ENCODE data around the gene BTNL3. TPM values are rescaled to one million over a fixed set of nuclear protein-coding genes. Genes with fewer than 3 reads are reported as not detected.

BTNL3 gene
- total and polyA plus RNA-seq, 9 of the 15 experiments (the other 6 are each of a cell fraction or from before 2014, with no cell fraction given) = 0.03 to 0.44 (median 0.04) TPM; not detected in 4

DNA sequence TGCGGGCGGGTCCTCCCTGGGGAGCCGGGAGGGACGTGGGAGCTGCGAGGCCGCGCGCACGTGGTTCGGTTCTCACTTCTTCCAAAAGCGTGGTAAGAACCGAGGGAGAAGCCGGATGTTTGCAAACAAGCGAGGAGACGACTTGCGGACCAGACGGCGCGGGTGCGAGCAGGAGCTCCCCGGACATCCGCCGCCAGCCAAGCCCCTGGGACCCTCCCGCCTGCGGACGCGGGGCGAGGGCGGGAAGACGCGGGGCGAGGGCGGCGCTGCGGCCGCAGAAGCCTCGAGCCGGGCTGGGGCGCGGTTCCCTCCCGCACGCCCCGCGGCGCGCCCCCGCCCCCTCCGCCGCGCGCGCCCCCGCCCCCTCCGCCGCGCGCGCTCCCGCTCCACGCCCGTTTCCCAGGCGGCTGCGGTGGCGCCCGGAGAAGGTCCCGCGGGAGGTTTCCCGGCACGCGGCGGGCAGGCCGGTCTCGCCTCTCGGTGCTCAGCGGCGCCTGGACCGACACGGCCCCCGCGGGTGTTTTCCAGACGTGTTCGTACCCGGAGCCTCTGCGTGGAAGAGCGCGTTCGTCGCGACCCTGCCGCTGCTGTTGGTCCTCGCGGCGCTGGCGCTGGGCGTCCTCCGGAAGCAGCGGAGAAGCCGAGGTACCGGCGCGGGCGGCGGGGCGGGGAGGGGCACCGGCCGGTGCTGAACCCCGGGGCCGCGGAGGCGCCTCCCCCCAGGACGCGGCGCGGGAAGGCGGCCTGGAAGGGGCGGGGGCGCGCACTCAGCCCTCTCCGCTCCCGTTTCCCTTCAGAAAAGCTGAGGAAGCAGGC is 64.2 kb downstream of the BTNL3 start (continued):
- TF ChIP-seq YY1 (IDR thresholded peaks at IDR 0.05; ENCODE audit: borderline replicate concordance in 1 of 3, control insufficient read depth in 1 of 3, extremely low read depth in 1 of 3, insufficient read depth in 3 of 3, insufficient read length in 1 of 3, insufficient replicate concordance in 2 of 3, low read depth in 1 of 3, low read length in 2 of 3) (no peak), HDAC2 (IDR thresholded peaks at IDR 0.05) (no peak), MECOM (CRISPR knock-in tag; IDR thresholded peaks at IDR 0.05) (peak; percentile 42; the same call in 1 of the 2 replicates), ZBED1 (IDR thresholded peaks at IDR 0.05) (no peak), NCOA2 (IDR thresholded peaks at IDR 0.05; ENCODE audit: partially characterized antibody in 2 of 2) (no peak), ZNF780A (CRISPR knock-in tag; IDR thresholded peaks at IDR 0.05) (no peak), SETDB1 (IDR thresholded peaks at IDR 0.05; ENCODE audit: low read length) (no peak), CHCHD3 (CRISPR knock-in tag; IDR thresholded peaks at IDR 0.05) (no peak), HEY1 (CRISPR knock-in tag; IDR thresholded peaks at IDR 0.05; ENCODE audit: borderline replicate concordance) (no peak), MAZ (CRISPR knock-in tag; conservative IDR thresholded peaks at IDR 0.05 in 1 of 2, IDR thresholded peaks at IDR 0.05 in 1 of 2) (peak in 1 of 2 experiments; percentile 61; a peak in 3 of 4 replicates), SNIP1 (IDR thresholded peaks at IDR 0.05; ENCODE audit: low read depth) (no peak), NR3C1 (CRISPR knock-in tag; IDR thresholded peaks at IDR 0.05) (no peak), MTA1 (IDR thresholded peaks at IDR 0.05; ENCODE audit: borderline replicate concordance) (no peak), HMG20A (CRISPR knock-in tag; conservative IDR thresholded peaks at IDR 0.05) (no peak)
- TF ChIP-seq, protein P1, sequence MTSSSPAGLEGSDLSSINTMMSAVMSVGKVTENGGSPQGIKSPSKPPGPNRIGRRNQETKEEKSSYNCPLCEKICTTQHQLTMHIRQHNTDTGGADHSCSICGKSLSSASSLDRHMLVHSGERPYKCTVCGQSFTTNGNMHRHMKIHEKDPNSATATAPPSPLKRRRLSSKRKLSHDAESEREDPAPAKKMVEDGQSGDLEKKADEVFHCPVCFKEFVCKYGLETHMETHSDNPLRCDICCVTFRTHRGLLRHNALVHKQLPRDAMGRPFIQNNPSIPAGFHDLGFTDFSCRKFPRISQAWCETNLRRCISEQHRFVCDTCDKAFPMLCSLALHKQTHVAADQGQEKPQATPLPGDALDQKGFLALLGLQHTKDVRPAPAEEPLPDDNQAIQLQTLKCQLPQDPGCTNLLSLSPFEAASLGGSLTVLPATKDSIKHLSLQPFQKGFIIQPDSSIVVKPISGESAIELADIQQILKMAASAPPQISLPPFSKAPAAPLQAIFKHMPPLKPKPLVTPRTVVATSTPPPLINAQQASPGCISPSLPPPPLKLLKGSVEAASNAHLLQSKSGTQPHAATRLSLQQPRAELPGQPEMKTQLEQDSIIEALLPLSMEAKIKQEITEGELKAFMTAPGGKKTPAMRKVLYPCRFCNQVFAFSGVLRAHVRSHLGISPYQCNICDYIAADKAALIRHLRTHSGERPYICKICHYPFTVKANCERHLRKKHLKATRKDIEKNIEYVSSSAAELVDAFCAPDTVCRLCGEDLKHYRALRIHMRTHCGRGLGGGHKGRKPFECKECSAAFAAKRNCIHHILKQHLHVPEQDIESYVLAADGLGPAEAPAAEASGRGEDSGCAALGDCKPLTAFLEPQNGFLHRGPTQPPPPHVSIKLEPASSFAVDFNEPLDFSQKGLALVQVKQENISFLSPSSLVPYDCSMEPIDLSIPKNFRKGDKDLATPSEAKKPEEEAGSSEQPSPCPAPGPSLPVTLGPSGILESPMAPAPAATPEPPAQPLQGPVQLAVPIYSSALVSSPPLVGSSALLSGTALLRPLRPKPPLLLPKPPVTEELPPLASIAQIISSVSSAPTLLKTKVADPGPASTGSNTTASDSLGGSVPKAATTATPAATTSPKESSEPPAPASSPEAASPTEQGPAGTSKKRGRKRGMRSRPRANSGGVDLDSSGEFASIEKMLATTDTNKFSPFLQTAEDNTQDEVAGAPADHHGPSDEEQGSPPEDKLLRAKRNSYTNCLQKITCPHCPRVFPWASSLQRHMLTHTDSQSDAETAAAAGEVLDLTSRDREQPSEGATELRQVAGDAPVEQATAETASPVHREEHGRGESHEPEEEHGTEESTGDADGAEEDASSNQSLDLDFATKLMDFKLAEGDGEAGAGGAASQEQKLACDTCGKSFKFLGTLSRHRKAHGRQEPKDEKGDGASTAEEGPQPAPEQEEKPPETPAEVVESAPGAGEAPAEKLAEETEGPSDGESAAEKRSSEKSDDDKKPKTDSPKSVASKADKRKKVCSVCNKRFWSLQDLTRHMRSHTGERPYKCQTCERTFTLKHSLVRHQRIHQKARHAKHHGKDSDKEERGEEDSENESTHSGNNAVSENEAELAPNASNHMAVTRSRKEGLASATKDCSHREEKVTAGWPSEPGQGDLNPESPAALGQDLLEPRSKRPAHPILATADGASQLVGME (CRISPR knock-in tag; IDR thresholded peaks at IDR 0.05) = peak; percentile 90
- TF ChIP-seq, protein P2, sequence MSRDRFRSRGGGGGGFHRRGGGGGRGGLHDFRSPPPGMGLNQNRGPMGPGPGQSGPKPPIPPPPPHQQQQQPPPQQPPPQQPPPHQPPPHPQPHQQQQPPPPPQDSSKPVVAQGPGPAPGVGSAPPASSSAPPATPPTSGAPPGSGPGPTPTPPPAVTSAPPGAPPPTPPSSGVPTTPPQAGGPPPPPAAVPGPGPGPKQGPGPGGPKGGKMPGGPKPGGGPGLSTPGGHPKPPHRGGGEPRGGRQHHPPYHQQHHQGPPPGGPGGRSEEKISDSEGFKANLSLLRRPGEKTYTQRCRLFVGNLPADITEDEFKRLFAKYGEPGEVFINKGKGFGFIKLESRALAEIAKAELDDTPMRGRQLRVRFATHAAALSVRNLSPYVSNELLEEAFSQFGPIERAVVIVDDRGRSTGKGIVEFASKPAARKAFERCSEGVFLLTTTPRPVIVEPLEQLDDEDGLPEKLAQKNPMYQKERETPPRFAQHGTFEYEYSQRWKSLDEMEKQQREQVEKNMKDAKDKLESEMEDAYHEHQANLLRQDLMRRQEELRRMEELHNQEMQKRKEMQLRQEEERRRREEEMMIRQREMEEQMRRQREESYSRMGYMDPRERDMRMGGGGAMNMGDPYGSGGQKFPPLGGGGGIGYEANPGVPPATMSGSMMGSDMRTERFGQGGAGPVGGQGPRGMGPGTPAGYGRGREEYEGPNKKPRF (IDR thresholded peaks at IDR 0.05; ENCODE audit: low read depth, low read length) = no peak
- TF ChIP-seq, protein P3, sequence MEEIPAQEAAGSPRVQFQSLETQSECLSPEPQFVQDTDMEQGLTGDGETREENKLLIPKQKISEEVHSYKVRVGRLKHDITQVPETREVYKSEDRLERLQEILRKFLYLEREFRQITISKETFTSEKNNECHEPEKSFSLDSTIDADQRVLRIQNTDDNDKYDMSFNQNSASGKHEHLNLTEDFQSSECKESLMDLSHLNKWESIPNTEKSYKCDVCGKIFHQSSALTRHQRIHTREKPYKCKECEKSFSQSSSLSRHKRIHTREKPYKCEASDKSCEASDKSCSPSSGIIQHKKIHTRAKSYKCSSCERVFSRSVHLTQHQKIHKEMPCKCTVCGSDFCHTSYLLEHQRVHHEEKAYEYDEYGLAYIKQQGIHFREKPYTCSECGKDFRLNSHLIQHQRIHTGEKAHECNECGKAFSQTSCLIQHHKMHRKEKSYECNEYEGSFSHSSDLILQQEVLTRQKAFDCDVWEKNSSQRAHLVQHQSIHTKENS (CRISPR knock-in tag; IDR thresholded peaks at IDR 0.05) = no peak
